ENCODE results near the gene KCNQ2. TPM values are rescaled to one million over a fixed set of nuclear protein-coding genes. Genes with fewer than 3 reads are reported as not detected.

The KCNQ2 gene
- total RNA-seq, 1 donor from 2014 or later: not detected

- no peak for TF ChIP-seq CTCF (IDR thresholded peaks at IDR 0.05; ENCODE audit: insufficient read depth, low read length, severe bottlenecking)
- H3K4me3 ChIP-seq (ENCODE audit: low read depth, low read length): no peak overlapping the region
- H3K27me3 ChIP-seq (ENCODE audit: control insufficient read depth, insufficient read depth, low read length): no peaks in the 10 kb centered on the region
- no peak for DNase-seq (ENCODE audit: low read depth)
- FAIRE-seq: no peak
- no peaks in the 10 kb centered on the region for H3K36me3 ChIP-seq (ENCODE audit: control insufficient read depth, insufficient read depth, low read length)
Measured at GRCh38 chr20:63397946-63398450, 74.5 kb downstream of the KCNQ2 start.

DNA sequence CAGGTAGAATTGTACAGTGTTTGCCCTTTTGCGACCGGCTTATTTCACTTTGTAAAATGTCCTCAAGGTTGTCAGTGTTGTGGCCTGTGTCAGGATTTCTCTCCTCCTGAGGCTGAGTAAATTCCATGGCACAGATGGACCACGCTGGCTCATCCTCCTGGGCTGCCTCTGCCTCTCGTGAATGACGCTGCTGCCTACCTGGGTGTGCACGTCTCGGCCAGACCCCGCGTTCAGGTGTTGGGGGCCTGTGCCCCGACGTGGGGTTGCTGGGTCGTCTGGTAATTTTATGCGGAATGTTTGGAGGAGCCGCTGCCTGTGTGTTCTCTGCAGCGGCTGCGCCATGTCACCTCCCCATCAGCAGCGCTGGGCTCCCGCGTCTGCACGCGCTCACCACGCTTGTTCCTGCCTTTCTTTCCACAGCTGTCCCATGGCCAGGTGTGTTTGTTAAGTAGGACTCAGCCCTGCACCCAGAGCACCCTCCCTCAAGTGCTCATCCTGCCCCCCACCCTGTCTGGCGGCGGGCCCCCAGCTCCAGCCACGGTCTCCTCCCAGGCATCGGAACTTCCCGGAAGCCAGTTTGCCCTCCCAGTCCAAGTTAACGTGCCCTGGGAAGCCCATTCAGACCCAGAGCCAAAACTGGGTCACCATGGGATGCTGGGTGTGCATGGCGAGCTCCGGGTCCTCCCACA, 75.2 kb downstream of the KCNQ2 start:
- no peak for TF ChIP-seq CTCF (IDR thresholded peaks at IDR 0.05; ENCODE audit: insufficient read depth, low read length, severe bottlenecking)
- H3K4me3 ChIP-seq (ENCODE audit: low read depth, low read length): no peak overlapping the region
- H3K36me3 ChIP-seq (ENCODE audit: control insufficient read depth, insufficient read depth, low read length): no peaks in the 10 kb centered on the region
- no peak for FAIRE-seq
- DNase-seq (ENCODE audit: low read depth): no peak
- H3K27me3 ChIP-seq (ENCODE audit: control insufficient read depth, insufficient read depth, low read length): no peaks in the 10 kb centered on the region

DNA sequence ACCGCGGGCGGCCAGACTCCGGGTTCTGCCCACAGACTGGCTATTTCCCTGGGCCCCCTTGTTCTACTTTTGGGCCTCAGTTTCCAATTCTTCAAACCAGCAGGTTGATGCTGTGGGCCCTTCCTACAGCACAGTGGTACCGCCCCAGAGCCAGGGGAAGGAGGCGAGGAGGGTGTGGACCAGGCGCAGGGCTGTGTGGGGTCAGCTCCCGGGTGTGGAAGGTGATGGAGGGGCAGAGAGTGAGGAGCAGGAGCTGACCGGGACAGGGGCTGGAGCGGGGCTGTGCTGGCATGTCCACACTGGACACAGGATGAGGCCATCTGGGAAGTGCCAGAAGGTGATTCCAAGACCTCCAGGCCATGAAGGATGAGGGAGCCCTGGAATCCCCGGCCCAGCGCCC, 76.2 kb downstream of the KCNQ2 start:
- TF ChIP-seq CTCF (IDR thresholded peaks at IDR 0.05; ENCODE audit: insufficient read depth, low read length, severe bottlenecking): no peak
- Histone ChIP-seq H3K4me3 (ENCODE audit: low read depth, low read length) (no peak overlapping the region), H3K27me3 (ENCODE audit: control insufficient read depth, insufficient read depth, low read length) (no peaks in the 10 kb centered on the region), H3K36me3 (ENCODE audit: control insufficient read depth, insufficient read depth, low read length) (no peaks in the 10 kb centered on the region)
- DNase-seq (ENCODE audit: low read depth) (no peak), FAIRE-seq (no peak)

- Histone ChIP-seq H3K4me3 (ENCODE audit: low read depth, low read length) (no peak overlapping the region), H3K27me3 (ENCODE audit: control insufficient read depth, insufficient read depth, low read length) (no peaks in the 10 kb centered on the region), H3K36me3 (ENCODE audit: control insufficient read depth, insufficient read depth, low read length) (no peaks in the 10 kb centered on the region)
- TF ChIP-seq CTCF (IDR thresholded peaks at IDR 0.05; ENCODE audit: insufficient read depth, low read length, severe bottlenecking): no peak
- FAIRE-seq (no peak), DNase-seq (ENCODE audit: low read depth) (no peak)
Measured at GRCh38 chr20:63395723-63396122, 76.7 kb downstream of the KCNQ2 start.

DNA sequence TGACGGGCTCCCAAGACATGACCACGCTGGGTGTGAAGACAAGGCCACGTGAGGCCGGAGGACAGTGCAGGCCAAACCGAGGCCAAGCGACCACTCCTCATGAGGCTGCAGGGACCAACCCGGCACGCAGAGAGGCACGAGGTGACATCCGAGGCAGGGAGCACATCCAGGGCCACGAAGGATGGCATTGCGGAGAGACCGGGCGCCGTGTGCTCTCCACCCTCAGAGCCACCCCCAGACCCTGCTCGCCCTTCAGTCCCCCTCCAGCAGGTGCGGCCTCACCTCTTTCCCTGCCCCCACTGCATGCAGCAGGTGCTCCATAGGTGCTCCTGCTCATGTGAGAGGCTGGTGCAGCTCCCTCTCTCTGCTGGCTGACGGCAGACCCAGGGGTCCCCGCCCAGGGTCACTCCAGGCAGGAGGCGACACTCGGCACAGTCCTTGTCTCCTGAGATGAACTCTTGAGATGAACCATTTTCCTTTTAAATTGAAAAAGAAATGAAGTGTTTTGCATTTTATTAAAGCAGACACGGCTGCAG, 77.5 kb downstream of the KCNQ2 start:
- Histone ChIP-seq H3K4me3 (ENCODE audit: low read depth, low read length) (no peak overlapping the region), H3K36me3 (ENCODE audit: control insufficient read depth, insufficient read depth, low read length) (no peaks in the 10 kb centered on the region), H3K27me3 (ENCODE audit: control insufficient read depth, insufficient read depth, low read length) (no peaks in the 10 kb centered on the region)
- no peak for FAIRE-seq
- no peak for DNase-seq (ENCODE audit: low read depth)
- TF ChIP-seq CTCF (IDR thresholded peaks at IDR 0.05; ENCODE audit: insufficient read depth, low read length, severe bottlenecking): no peak

Measured in bronchial epithelial cell (primary cell).